Adrenal gland (tissue), 19 donors: Measurements from ENCODE around the gene MCM10. TPM values are rescaled to one million over a fixed set of nuclear protein-coding genes. Genes with fewer than 3 reads are reported as not detected.

Experiments used
- DNase-seq, 7 donors: peaks; one replicate each; pipeline ENCODE4 v3.0.0-alpha.2; 2019 to 2020
- H3K27ac ChIP-seq, 5 donors: fragments of 200-600 bp; sonication (generic) in 4 of 5; 1 replicate in 3 of 5; 2 replicates in 2 of 5; pipeline versions ENCODE4 v1.5.1 to v1.8.0; 2016 to 2020; ENCODE audit warnings: mild to moderate bottlenecking in 1 of 5
- H3K27me3 ChIP-seq: fragments of 200-600 bp; 2 replicates; pipeline ENCODE4 v1.8.0; 2021
- H3K36me3 ChIP-seq, 2 donors: fragments of 200-600 bp; replicated peaks in 1 of 2; 1 replicate in 1 of 2; 2 replicates in 1 of 2; pipeline versions ENCODE4 v1.5.1 to v1.8.0; 2018 to 2022
- H3K4me1 ChIP-seq, 2 donors: fragments of 200-600 bp; replicated peaks in 1 of 2; 1 replicate in 1 of 2; 2 replicates in 1 of 2; pipeline versions ENCODE4 v1.5.1 to v1.8.0; 2018 to 2021
- H3K4me3 ChIP-seq, 4 donors: fragments of 200-600 bp; sonication (generic) in 3 of 4; one replicate each; pipeline ENCODE4 v1.5.1; 2016 to 2018
- H3K9me3 ChIP-seq, 3 donors: fragments of 200-600 bp; sonication (generic) in 1 of 3; replicated peaks in 1 of 3; 1 replicate in 2 of 3; 2 replicates in 1 of 3; pipeline versions ENCODE4 v1.5.1 to v1.8.0; 2016 to 2021
- POLR2A ChIP-seq, 2 donors: fragments of 450-650 bp; IDR thresholded peaks; one replicate each; pipeline ENCODE4 v1.6.1; 2017; ENCODE audit warnings: antibody characterized with exemption in 2 of 2, mild to moderate bottlenecking in 2 of 2, moderate library complexity in 1 of 2
- WGBS, 4 donors: extraction: QIAGEN DNeasy Blood & Tissue Kit in 2 of 4; methylation state at CpG; one replicate each; pipeline versions ENCODE4 v1.1.5 to v1.1.7; 2013 to 2017; 5-methylcytosine and 5-hydroxymethylcytosine counted together
- intact Hi-C, 2 donors: fragments of 100-400 bp; cut with DNase I; formaldehyde crosslinking; loops; one replicate each; pipeline versions ENCODE4 v1.14.1 to v1.15.0; 2022 to 2023
- long read RNA-seq, 10 donors: library from polyadenylated mRNA in 3 of 10; unstranded in 2 of 10; stranded (forward) in 1 of 10; transcript quantifications; one replicate each; pipeline ENCODE4 v2.0.0 and lab custom pipeline, GENCODE V29; 2021 to 2026
- polyA plus RNA-seq, 3 donors: library from polyadenylated mRNA; stranded (reverse); fragments of 200-250 nt in 2 of 3; fragments of 350-450 nt in 1 of 3; fragmentation: Illumina TruSeq in 1 of 3; extraction: RNeasy Lipid Tissue Mini Kit (QIAGEN cat#74804) in 1 of 3; gene quantifications; one replicate each; pipeline ENCODE4 v1.2.3, GENCODE V29; 2013 to 2014
- total RNA-seq, 9 donors: library from RNA; depleted of rRNA in 4 of 9; stranded (reverse); fragments of >200 nt in 4 of 9; fragments of 120-200 nt in 1 of 9; fragmentation: NEBNext Ultra II Directional in 1 of 9; extraction: Animal tissue kit (Norgen Biotek cat#: 25700) in 1 of 9; gene quantifications; one replicate each; pipeline versions ENCODE4 v1.1.0 to v1.2.4, GENCODE V29; 2013 to 2023
- TF ChIP-seq, protein P1 (sequence below), 6 experiments: fragments of 450-650 bp in 4 of 6; fragments of 200-600 bp in 2 of 6; sonication (generic) in 1 of 6; IDR thresholded peaks; 1 replicate in 5 of 6; 2 replicates in 1 of 6; pipeline versions ENCODE4 v1.5.1 to v1.8.0; 2016 to 2021; ENCODE audit warnings: antibody characterized with exemption in 6 of 6, mild to moderate bottlenecking in 2 of 6, moderate library complexity in 1 of 6
- donor health status: healthy with polysubstance abuse.
- donor health status: Bipolar disorder and iron deficiency.
- donor health status: DM: yes; HTN: yes; CAD: no.
- donor health status: DM: no; HTN: no; CAD: no.
- donor health status: DM: no; HTN: no; CAD: no.
- donor health status: DM: yes; HTN: yes; CAD: no.

MCM10 gene
- total RNA-seq (1 to 10 TPM in 3 of 9 donors, under 1 TPM in 6; 0.17 to 6.6 (median 0.63) TPM), polyA plus RNA-seq (1 to 10 TPM in 1 of 3 donors, under 1 TPM in 2; 0.08 to 1.5 (median 0.20) TPM)
- long read RNA-seq, donor 1 = 0 reads
- long read RNA-seq, donor 2 = 0 reads
- long read RNA-seq, donor 3, partial matches to known transcripts = 293 of 305 reads
- long read RNA-seq, donor 3, other reads (novel, unspliced or antisense) = 12 of 305 reads
- long read RNA-seq, donor 4 = 0 reads
- long read RNA-seq, donor 5, full-length matches to known transcripts = 1 of 1 reads
- long read RNA-seq, donor 5, partial matches to known transcripts = 0 of 1 reads
- long read RNA-seq, donor 5, other reads (novel, unspliced or antisense) = 0 of 1 reads
- long read RNA-seq, donor 6, partial matches to known transcripts = 1 of 1 reads
- long read RNA-seq, donor 6, other reads (novel, unspliced or antisense) = 0 of 1 reads
- long read RNA-seq, donor 7 = 0 reads
- long read RNA-seq, donor 8 = 0 reads
- long read RNA-seq, donor 9 = 0 reads
- long read RNA-seq, donor 10 = 0 reads

- intact Hi-C loops = no loop called here
- Histone ChIP-seq H3K9me3 (no peaks in the 10 kb centered on the region), H3K27ac (no peak within 1 kb of the TSS), H3K4me1 (peaks cover 2 to 12% of the 10 kb centered on the region in 2 donors), H3K36me3 (no peaks in the 10 kb centered on the region), H3K27me3 (no peaks in the 10 kb centered on the region), H3K4me3 (peak within 1 kb of the TSS in 2 of 4 donors; percentile 0 to 43)
- TF ChIP-seq, protein P1, sequence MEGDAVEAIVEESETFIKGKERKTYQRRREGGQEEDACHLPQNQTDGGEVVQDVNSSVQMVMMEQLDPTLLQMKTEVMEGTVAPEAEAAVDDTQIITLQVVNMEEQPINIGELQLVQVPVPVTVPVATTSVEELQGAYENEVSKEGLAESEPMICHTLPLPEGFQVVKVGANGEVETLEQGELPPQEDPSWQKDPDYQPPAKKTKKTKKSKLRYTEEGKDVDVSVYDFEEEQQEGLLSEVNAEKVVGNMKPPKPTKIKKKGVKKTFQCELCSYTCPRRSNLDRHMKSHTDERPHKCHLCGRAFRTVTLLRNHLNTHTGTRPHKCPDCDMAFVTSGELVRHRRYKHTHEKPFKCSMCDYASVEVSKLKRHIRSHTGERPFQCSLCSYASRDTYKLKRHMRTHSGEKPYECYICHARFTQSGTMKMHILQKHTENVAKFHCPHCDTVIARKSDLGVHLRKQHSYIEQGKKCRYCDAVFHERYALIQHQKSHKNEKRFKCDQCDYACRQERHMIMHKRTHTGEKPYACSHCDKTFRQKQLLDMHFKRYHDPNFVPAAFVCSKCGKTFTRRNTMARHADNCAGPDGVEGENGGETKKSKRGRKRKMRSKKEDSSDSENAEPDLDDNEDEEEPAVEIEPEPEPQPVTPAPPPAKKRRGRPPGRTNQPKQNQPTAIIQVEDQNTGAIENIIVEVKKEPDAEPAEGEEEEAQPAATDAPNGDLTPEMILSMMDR (IDR thresholded peaks at IDR 0.05) = peak; percentile 85 to 92 (median 88)
- no peak for TF ChIP-seq POLR2A (IDR thresholded peaks at IDR 0.05)
- 1% methylated on average over 29 to 56 of the region's 56 CpGs for WGBS, 4 donors
- peak; percentile 97 to 100 (median 99) for DNase-seq
Observed at GRCh38 chr10:13160934-13161856, at the start of gene MCM10. Gene MCM10, plus strand, starts transcription at chr10:13161558. Its CDS starts 2,645 bp downstream, at chr10:13164203.

DNA sequence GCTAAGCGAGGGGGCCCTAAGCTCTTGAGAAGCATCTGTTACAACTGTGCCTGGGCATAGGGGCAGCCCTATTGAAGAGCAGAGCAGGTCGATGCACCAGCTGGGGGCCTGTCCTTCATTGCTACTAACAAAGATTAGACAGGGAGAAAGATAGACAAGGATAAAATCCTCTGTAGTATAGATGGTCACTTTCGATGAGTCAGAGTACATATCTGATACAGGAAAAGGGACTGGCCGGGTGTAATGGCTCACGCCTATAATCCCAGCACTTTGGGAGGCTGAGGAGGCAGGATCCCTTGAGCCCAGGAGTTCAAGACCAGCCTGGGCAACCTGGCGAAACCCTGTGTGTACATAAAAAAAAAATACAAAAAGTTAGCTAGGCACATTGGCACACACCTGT is 47.8 kb upstream of the MCM10 start:
- WGBS, 4 donors = 55 to 69% (median 69%) methylated on average over 6 of the region's 6 CpGs
- intact Hi-C loops = no loop called here
- Histone ChIP-seq H3K36me3 (peaks cover 4 to 42% of the 10 kb centered on the region in 2 donors), H3K9me3 (no peaks in the 10 kb centered on the region), H3K27me3 (no peaks in the 10 kb centered on the region), H3K4me1 (peaks cover 17 to 25% of the 10 kb centered on the region in 2 donors), H3K4me3 (no peak overlapping the region), H3K27ac (peak overlapping the region in 2 of 5 donors; percentile 2 to 37)
- TF ChIP-seq POLR2A (IDR thresholded peaks at IDR 0.05) = no peak
- TF ChIP-seq, protein P1 (IDR thresholded peaks at IDR 0.05) = no peak
- no peak for DNase-seq

DNA sequence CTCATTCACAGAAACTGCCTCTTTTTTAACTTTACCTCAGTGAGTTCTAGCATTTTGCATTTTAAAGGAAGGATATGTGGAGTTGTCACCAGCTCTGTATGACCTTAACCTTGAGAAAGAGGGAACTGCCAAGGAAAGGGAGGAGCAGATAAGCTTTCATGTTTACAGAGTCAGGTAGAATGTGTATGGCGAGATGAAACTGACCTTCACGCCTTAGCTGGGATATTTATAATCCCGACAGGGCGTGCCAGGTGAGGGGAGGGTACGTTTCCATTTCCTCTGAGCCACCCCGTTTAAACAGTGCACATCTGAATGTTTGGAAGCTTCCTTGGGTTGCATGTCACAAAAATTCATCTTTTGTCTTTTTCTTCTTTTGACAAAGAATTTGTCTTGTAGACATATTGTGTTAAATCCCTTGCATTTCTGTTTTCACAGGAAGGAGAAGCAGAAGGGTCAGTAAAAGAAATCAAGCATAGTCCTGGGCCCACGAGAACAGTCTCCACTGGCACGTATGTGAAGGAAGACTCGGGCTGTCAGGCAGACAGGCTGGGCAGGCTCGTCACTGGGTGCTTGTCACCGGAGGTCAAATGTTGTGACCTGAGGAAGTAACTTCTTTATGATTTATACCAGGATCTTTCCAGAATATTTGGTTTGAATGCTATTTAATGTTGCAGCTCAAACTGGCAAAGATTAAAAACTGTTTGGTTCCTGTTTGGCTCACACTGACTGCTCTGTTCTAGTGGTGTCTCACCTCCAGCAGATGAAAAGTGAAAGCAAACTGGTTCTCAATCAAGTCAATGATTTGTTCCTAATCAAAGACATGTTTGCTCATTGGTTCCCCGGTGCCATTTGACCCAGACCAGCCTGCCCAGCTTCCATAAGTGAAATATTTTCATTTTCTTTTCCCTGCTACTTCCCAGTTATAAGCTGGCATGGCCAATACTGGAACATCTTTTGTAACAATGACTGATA is 45.2 kb upstream of the MCM10 start:
- intact Hi-C loops = no loop called here
- TF ChIP-seq, protein P1 (IDR thresholded peaks at IDR 0.05) = no peak
- no peak for TF ChIP-seq POLR2A (IDR thresholded peaks at IDR 0.05)
- Histone ChIP-seq H3K27me3 (no peaks in the 10 kb centered on the region), H3K4me3 (peak overlapping the region in 1 of 4 donors; percentile 38), H3K36me3 (peaks cover 4 to 46% of the 10 kb centered on the region in 2 donors), H3K9me3 (no peaks in the 10 kb centered on the region), H3K4me1 (peaks cover 12 to 15% of the 10 kb centered on the region in 2 donors), H3K27ac (peak overlapping the region in 4 of 5 donors; percentile 49 to 80 (median 59))
- peak in 5 of 7 donors; percentile 33 to 73 (median 46) for DNase-seq
- WGBS, 4 donors = 32 to 36% (median 34%) methylated on average over 12 of the region's 12 CpGs
